ENCODE measurements around the gene DNPEP. TPM values are rescaled to one million over a fixed set of nuclear protein-coding genes. Genes with fewer than 3 reads are reported as not detected.

Gene DNPEP
- 46.8 and 50.1 TPM in 2 replicates for total RNA-seq (2014; rRNA removed; shearing (Covaris generic))
- 49.1 and 51.5 TPM in 2 replicates for polyA plus RNA-seq (2015; cell fraction: cytosol; rRNA removed)
- polyA plus RNA-seq (2015; cell fraction: nucleus; rRNA removed) = 83.8 and 94.1 TPM in 2 replicates

- peak; percentile 85 for DNase-seq (ENCODE audit: low read depth, low spot score)
- in situ Hi-C loops (cut with HindIII; ENCODE audit: low pct_unique_long_range_greater_than_20kb, low sequenced_read_pairs) = no loop called here
Observed at GRCh38 chr2:219387306-219388120, at the start of gene DNPEP. DNPEP (minus strand) TSS chr2:219387912; CDS start chr2:219387794, 118 bp downstream.

DNA sequence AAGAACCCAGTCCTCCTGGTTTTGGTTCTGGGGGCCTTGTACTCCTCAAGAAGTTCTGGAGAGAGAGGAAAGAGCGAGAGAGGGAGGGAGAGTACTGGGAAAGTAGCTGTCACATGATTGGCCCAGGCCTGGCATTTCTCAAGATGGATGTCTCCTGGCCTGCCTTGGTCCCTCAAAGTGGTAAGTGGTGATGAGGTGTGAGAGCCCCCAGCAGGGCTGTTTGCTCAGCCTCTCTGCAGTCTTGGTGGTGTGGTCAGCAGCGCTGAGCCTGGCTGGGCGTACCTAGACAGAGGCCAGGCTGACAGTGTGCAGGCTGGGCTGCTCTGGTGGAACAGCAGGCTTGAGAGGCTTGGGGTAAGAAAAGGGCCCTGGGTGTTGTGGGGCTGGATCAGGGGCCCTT lies 49.4 kb upstream of the DNPEP start:
- no peak for DNase-seq (ENCODE audit: low read depth, low spot score)
- in situ Hi-C loops (cut with HindIII; ENCODE audit: low pct_unique_long_range_greater_than_20kb, low sequenced_read_pairs) = no loop called here

DNA sequence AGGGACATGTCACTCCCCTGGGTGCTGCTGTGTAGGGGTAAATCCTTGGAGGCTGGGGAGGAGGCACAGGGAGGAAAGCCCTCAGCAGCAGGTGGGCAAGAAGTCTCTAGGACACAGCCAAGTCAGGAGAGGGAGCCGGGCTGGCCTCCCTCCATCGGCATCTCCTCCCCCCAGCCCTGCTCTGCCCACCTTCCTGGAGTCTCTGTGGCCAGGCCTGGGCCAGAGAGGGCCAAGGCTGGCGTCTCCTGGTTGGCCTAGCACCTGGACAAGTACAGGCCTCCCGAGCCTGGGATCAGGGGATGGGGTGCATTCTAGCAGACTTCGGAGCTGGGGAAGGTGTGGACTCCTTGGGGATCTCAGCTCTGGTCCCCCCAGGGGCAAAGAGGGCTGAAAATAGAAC lies 48.8 kb upstream of the DNPEP start:
- in situ Hi-C loops (cut with HindIII; ENCODE audit: low pct_unique_long_range_greater_than_20kb, low sequenced_read_pairs) = no loop called here

GRCh38 chr2:219435701-219436100 lies 48.0 kb upstream of the DNPEP start:
- no peak for DNase-seq (ENCODE audit: low read depth, low spot score)
- in situ Hi-C loops (cut with HindIII; ENCODE audit: low pct_unique_long_range_greater_than_20kb, low sequenced_read_pairs) = no loop called here

More for the DNA sequence above, 48.8 kb upstream of the DNPEP start:
- no peak for DNase-seq (ENCODE audit: low read depth, low spot score)

- in situ Hi-C loops (cut with HindIII; ENCODE audit: low pct_unique_long_range_greater_than_20kb, low sequenced_read_pairs) = no loop called here
- no peak for DNase-seq (ENCODE audit: low read depth, low spot score)
Observed at GRCh38 chr2:219434718-219435525, 47.2 kb upstream of the DNPEP start, which contains the start of gene SPEG. SPEG (plus strand) TSS chr2:219434843; CDS start chr2:219434978, 135 bp downstream.

DNA sequence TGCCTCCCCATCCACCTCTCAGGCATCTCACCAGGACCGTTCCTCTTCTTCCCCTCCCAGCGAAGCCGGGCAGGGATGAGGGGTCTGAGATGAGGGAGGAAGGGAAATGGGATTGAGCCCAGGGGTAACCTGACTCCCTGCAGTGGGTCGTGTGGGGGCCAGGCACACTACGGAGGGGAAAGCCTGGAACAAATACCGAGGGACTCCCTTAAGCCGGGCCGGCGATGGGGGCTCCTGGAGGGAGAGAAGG lies 46.7 kb upstream of the DNPEP start:
- in situ Hi-C loops (cut with HindIII; ENCODE audit: low pct_unique_long_range_greater_than_20kb, low sequenced_read_pairs) = no loop called here
- no peak for DNase-seq (ENCODE audit: low read depth, low spot score)

DNA sequence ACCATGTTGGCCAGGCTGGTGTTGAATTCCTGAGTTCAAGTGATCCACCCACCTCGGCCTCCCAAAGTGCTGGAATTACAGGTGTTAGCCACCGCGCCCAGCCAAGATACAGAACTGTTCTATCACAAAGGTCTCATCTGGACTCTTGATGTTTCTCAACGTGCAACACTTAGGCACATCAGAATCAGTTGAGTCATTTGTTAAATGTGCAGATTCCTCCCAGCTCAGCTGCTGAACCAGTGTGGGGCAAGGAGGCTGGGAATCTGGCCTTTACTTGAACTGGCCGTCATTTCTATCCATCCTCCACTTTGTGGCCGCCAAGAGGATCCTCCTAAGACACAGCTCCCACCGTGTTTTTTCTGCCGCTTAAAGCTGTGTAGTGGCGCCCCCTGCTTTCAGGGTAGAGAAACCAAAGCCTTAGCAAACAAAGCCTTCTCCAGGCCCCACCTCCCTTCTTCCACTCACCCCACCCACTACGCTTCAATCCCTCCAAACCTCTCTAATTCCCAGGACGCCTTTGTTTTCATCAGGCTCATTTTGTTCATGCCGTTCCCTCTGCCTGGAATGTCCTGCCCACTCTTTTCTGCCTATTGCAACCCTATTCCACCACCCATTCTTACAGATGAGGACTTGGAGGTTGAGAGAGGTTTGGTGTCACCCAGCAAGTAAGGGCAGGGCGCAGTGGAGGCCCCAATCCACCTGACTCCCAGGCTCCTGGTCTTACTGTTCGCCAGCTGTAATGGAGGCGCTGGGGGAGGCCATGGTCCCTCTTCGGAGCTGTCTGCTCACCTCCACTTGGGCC lies 46.2 kb upstream of the DNPEP start:
- in situ Hi-C loops (cut with HindIII; ENCODE audit: low pct_unique_long_range_greater_than_20kb, low sequenced_read_pairs) = no loop called here
- DNase-seq (ENCODE audit: low read depth, low spot score) = peak; percentile 84

- DNase-seq (ENCODE audit: low read depth, low spot score) = peak; percentile 45
- in situ Hi-C loops (cut with HindIII; ENCODE audit: low pct_unique_long_range_greater_than_20kb, low sequenced_read_pairs) = no loop called here
Observed at GRCh38 chr2:219430633-219431615, 43.2 kb upstream of the DNPEP start.

DNA sequence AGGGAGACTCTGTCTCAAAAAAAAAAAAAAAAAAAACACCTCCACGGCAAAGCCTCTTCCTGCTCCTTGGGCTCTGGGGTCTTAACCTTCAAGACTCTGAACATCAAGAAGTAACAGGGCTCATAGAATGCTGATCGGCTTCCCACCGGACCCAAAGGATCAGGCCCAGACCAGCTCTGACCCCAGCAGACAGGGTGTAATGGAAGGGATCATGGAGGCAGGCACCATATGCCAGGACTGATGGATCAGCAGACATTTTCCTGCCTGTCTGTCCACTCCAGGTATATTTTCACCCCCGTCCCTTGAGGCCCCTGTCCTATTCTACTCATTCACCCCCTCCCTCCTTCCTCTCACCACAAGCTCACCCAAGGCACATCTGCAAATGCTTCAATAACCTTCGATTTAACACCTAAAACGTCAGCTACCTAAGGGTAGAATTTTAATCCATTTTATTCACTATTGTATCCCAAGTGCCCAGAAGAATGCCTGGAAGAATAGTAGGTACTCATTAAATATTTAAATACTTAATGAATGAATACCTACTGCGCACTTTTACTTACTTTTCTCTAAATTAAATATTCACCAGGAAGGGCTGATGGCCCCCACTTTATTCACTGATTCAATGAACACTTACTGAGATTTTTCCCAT lies 42.4 kb upstream of the DNPEP start:
- DNase-seq (ENCODE audit: low read depth, low spot score) = no peak
- in situ Hi-C loops (cut with HindIII; ENCODE audit: low pct_unique_long_range_greater_than_20kb, low sequenced_read_pairs) = no loop called here

- no peak for DNase-seq (ENCODE audit: low read depth, low spot score)
- in situ Hi-C loops (cut with HindIII; ENCODE audit: low pct_unique_long_range_greater_than_20kb, low sequenced_read_pairs) = no loop called here
Observed at GRCh38 chr2:219428469-219428868, 40.8 kb upstream of the DNPEP start.

DNA sequence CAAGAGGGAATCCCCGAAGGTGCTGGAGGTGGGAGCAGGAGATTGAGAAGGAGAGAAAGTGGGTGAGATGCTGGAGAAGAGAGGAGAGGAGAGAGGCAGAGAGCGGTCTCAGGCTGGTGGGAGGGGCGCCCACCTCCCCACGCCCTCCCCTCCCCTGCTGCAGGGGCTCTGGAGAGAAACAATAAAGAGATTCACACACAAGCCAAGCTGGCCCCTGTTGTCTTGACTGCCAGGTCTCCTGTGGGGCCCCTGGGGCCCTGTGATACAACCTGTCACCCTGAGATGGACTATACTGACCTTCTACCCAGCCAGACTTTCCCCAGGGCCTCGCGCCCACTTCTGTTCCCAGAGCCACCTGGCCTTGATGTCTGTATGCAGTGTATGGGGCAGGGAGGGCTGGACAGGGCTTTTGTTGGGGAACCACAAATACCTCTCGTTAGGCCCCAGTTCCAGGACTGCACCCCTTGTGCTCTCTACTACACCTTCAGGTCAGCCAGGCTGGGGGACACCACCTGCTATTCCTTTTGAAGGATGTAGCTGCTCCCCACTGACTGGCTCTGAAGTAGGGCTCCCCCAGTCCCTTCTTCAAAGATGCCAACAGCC lies 38.9 kb upstream of the DNPEP start:
- in situ Hi-C loops (cut with HindIII; ENCODE audit: low pct_unique_long_range_greater_than_20kb, low sequenced_read_pairs) = no loop called here
- no peak for DNase-seq (ENCODE audit: low read depth, low spot score)

- in situ Hi-C loops (cut with HindIII; ENCODE audit: low pct_unique_long_range_greater_than_20kb, low sequenced_read_pairs) = no loop called here
- DNase-seq (ENCODE audit: low read depth, low spot score) = no peak
Observed at GRCh38 chr2:219426068-219426443, 38.3 kb upstream of the DNPEP start.

GRCh38 chr2:219425238-219426067 lies 37.7 kb upstream of the DNPEP start:
- in situ Hi-C loops (cut with HindIII; ENCODE audit: low pct_unique_long_range_greater_than_20kb, low sequenced_read_pairs) = no loop called here
- no peak for DNase-seq (ENCODE audit: low read depth, low spot score)

- in situ Hi-C loops (cut with HindIII; ENCODE audit: low pct_unique_long_range_greater_than_20kb, low sequenced_read_pairs) = no loop called here
Observed at GRCh38 chr2:219423652-219424377, 36.1 kb upstream of the DNPEP start.

More at GRCh38 chr2:219423652-219424377, 36.1 kb upstream of the DNPEP start:
- DNase-seq (ENCODE audit: low read depth, low spot score) = no peak

All from SK-MEL-5 (cell line).